ENCODE results near the gene CDH26. TPM values are rescaled to one million over a fixed set of nuclear protein-coding genes. Genes with fewer than 3 reads are reported as not detected.

The CDH26 gene
- total and polyA plus RNA-seq, 2 donors (not counting 1 experiment from before 2014, with no cell fraction given): 1.8 to 2.3 TPM

DNA sequence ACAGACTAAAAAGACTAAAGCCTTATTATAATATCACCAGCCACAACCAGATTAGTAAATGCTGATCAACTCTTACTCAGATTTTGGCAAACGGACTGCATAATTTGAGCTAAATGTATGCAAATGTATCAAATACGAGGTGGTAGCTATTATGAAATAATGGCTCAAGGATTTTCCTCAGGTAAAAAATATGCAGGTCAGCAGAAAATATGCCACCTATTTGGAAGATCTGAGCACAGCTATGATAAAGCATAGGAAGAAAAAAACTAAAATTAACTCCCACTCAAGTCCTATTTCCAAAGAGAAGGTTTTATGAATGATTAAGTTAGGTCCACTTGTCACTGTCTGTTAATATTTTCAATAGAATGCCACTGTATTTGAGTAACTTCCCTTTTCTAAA lies 47.2 kb upstream of the CDH26 start:
- H3K36me3 ChIP-seq (replicated peaks in 1 of 2; ENCODE audit: control extremely low read depth in 1 of 2, control insufficient read depth in 1 of 2, extremely low read depth in 1 of 2, insufficient read depth in 2 of 2, low read length in 1 of 2): no peaks in the 10 kb centered on the region
- Mint-ChIP-seq H3K27me3 (peaks cover 3% of the 10 kb centered on the region), H3K4me1 (peaks cover 4% of the 10 kb centered on the region), H3K27ac (no peak overlapping the region), H3K9me3 (ENCODE audit: insufficient read depth) (no peaks in the 10 kb centered on the region), H3K4me3 (no peak overlapping the region)
- no peak overlapping the region for H3K9ac ChIP-seq (ENCODE audit: low read length)
- H2AFZ ChIP-seq (ENCODE audit: insufficient read depth, low read depth, low read length, poor library complexity, severe bottlenecking): no peak overlapping the region
- DNase-seq (no peak), ATAC-seq (ENCODE audit: low read depth) (no peak)
- no peaks in the 10 kb centered on the region for H4K20me1 ChIP-seq (ENCODE audit: control insufficient read depth, insufficient read depth, low read length, poor library complexity, severe bottlenecking)
- TF ChIP-seq, protein P1, sequence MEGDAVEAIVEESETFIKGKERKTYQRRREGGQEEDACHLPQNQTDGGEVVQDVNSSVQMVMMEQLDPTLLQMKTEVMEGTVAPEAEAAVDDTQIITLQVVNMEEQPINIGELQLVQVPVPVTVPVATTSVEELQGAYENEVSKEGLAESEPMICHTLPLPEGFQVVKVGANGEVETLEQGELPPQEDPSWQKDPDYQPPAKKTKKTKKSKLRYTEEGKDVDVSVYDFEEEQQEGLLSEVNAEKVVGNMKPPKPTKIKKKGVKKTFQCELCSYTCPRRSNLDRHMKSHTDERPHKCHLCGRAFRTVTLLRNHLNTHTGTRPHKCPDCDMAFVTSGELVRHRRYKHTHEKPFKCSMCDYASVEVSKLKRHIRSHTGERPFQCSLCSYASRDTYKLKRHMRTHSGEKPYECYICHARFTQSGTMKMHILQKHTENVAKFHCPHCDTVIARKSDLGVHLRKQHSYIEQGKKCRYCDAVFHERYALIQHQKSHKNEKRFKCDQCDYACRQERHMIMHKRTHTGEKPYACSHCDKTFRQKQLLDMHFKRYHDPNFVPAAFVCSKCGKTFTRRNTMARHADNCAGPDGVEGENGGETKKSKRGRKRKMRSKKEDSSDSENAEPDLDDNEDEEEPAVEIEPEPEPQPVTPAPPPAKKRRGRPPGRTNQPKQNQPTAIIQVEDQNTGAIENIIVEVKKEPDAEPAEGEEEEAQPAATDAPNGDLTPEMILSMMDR (IDR thresholded peaks at IDR 0.05): no peak
- no peak for TF ChIP-seq EZH2 (IDR thresholded peaks at IDR 0.05; ENCODE audit: borderline replicate concordance, insufficient read depth, low read depth, low read length, poor library complexity, severe bottlenecking)
- POLR2A ChIA-PET: no interaction called here
- H3K27me3 ChIP-seq (replicated peaks in 1 of 4; ENCODE audit: control extremely low read depth in 1 of 4, control insufficient read depth in 3 of 4, insufficient read depth in 4 of 4, low read length in 3 of 4): peaks cover 0 to 3% (median 0%) of the 10 kb centered on the region in 4 experiments
- no peaks in the 10 kb centered on the region for H3K9me3 ChIP-seq (ENCODE audit: control extremely low read depth in 1 of 3, control insufficient read depth in 2 of 3, insufficient read depth in 1 of 3, low read length in 2 of 3)
- no peak overlapping the region for H3K27ac ChIP-seq (ENCODE audit: low read length in 2 of 2)
- no peaks in the 10 kb centered on the region for H3K4me1 ChIP-seq (ENCODE audit: control insufficient read depth in 2 of 2, insufficient read depth in 2 of 2, low read length in 2 of 2)
- CTCF ChIA-PET: interaction anchor here (1.8 kb wide), 1 partner anchor 25 kb away, joined by 4 read pairs; no protein-coding TSS in a partner anchor
- no peak overlapping the region for H3K4me3 ChIP-seq (ENCODE audit: control extremely low read depth in 1 of 5, extremely low read depth in 1 of 5, insufficient read depth in 1 of 5, low read depth in 2 of 5, low read length in 4 of 5)
- intact Hi-C loops (cut with micrococcal nuclease): no loop called here
- no CpG with 5 or more reads among the region's 2 CpGs for WGBS (ENCODE audit: insufficient coverage)
- no peaks in the 10 kb centered on the region for H3K79me2 ChIP-seq (ENCODE audit: control insufficient read depth, insufficient read depth, low read length)
- H3K4me2 ChIP-seq (replicated peaks; ENCODE audit: low read depth, low read length, poor library complexity, severe bottlenecking): no peak overlapping the region

DNA sequence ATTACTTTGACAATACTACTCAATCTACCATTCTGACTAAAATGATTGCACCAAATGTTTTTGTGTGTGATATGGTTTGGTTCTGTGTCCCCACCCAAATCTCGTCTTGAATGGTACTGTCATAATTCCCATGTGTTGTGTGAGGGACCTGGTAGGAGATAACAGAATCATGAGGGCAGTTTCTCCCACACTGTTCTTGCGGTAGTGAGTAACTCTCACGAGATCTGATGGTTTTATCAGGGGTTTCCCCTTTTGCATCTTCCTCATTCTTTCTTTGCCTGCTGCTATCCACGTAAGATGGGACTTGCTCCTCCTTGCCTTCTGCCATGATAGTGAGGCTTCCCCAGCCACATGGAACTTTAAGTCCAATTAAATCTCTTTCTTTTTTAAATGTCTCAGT lies 45.6 kb upstream of the CDH26 start:
- TF ChIP-seq EZH2 (IDR thresholded peaks at IDR 0.05; ENCODE audit: borderline replicate concordance, insufficient read depth, low read depth, low read length, poor library complexity, severe bottlenecking): no peak
- TF ChIP-seq, protein P1 (IDR thresholded peaks at IDR 0.05): no peak
- H3K4me3 ChIP-seq (ENCODE audit: control extremely low read depth in 1 of 5, extremely low read depth in 1 of 5, insufficient read depth in 1 of 5, low read depth in 2 of 5, low read length in 4 of 5): no peak overlapping the region
- no peaks in the 10 kb centered on the region for H3K79me2 ChIP-seq (ENCODE audit: control insufficient read depth, insufficient read depth, low read length)
- ATAC-seq (ENCODE audit: low read depth): peak; percentile 21
- CTCF ChIA-PET: interaction anchor here (1.8 kb wide), 1 partner anchor 23 kb away, joined by 4 read pairs; no protein-coding TSS in a partner anchor
- no peak overlapping the region for H3K4me2 ChIP-seq (replicated peaks; ENCODE audit: low read depth, low read length, poor library complexity, severe bottlenecking)
- no peak overlapping the region for H3K27ac ChIP-seq (ENCODE audit: low read length in 2 of 2)
- Mint-ChIP-seq H3K27ac (no peak overlapping the region), H3K27me3 (no peaks in the 10 kb centered on the region), H3K4me1 (peaks cover 4% of the 10 kb centered on the region), H3K9me3 (ENCODE audit: insufficient read depth) (no peaks in the 10 kb centered on the region), H3K4me3 (no peak overlapping the region)
- peak overlapping the region; percentile 42 for H2AFZ ChIP-seq (ENCODE audit: insufficient read depth, low read depth, low read length, poor library complexity, severe bottlenecking)
- POLR2A ChIA-PET: no interaction called here
- peak; percentile 21 for DNase-seq
- H3K9ac ChIP-seq (ENCODE audit: low read length): no peak overlapping the region
- 10% methylated on average over 2 of the region's 4 CpGs for WGBS (ENCODE audit: insufficient coverage)
- H3K27me3 ChIP-seq (replicated peaks in 1 of 4; ENCODE audit: control extremely low read depth in 1 of 4, control insufficient read depth in 3 of 4, insufficient read depth in 4 of 4, low read length in 3 of 4): peaks cover 0 to 3% (median 0%) of the 10 kb centered on the region in 4 experiments
- H3K4me1 ChIP-seq (ENCODE audit: control insufficient read depth in 2 of 2, insufficient read depth in 2 of 2, low read length in 2 of 2): no peaks in the 10 kb centered on the region
- no peaks in the 10 kb centered on the region for H3K36me3 ChIP-seq (replicated peaks in 1 of 2; ENCODE audit: control extremely low read depth in 1 of 2, control insufficient read depth in 1 of 2, extremely low read depth in 1 of 2, insufficient read depth in 2 of 2, low read length in 1 of 2)
- no peaks in the 10 kb centered on the region for H4K20me1 ChIP-seq (ENCODE audit: control insufficient read depth, insufficient read depth, low read length, poor library complexity, severe bottlenecking)
- H3K9me3 ChIP-seq (ENCODE audit: control extremely low read depth in 1 of 3, control insufficient read depth in 2 of 3, insufficient read depth in 1 of 3, low read length in 2 of 3): no peaks in the 10 kb centered on the region
- intact Hi-C loops (cut with micrococcal nuclease): no loop called here

Data from B cell (primary cell).